Fibroblast of lung (primary cell): ENCODE measurements around the gene GDPD4. TPM values are rescaled to one million over a fixed set of nuclear protein-coding genes. Genes with fewer than 3 reads are reported as not detected.

Experiments used
- DNase-seq, 2 donors: peaks; one replicate each; pipeline versions ENCODE4 v3.0.0 to v3.0.0-alpha.2; 2010; ENCODE audit warnings: low read depth in 2 of 2
- H2AFZ ChIP-seq: 2 replicates; pipeline ENCODE4 v1.5.1; 2012; ENCODE audit warnings: low read length, control low read depth, inconsistent platforms
- H3K27ac ChIP-seq: 2 replicates; pipeline ENCODE4 v1.5.1; 2011; ENCODE audit warnings: low read length, control low read depth; ENCODE audit not compliant: insufficient read depth
- H3K27me3 ChIP-seq: 2 replicates; pipeline ENCODE4 v1.5.1; 2011; ENCODE audit warnings: mild to moderate bottlenecking, low read length; ENCODE audit not compliant: control insufficient read depth, insufficient read depth
- H3K36me3 ChIP-seq: 2 replicates; pipeline ENCODE4 v1.5.1; 2011; ENCODE audit warnings: low read length; ENCODE audit not compliant: control insufficient read depth, insufficient read depth
- H3K4me1 ChIP-seq: 2 replicates; pipeline ENCODE4 v1.5.1; 2011; ENCODE audit warnings: low read length; ENCODE audit not compliant: control insufficient read depth, insufficient read depth; ENCODE audit errors: extremely low read depth
- H3K4me2 ChIP-seq: 2 replicates; pipeline ENCODE4 v1.5.1; 2011; ENCODE audit warnings: low read length, control low read depth; ENCODE audit not compliant: insufficient read depth; ENCODE audit errors: extremely low read depth
- H3K4me3 ChIP-seq, 4 experiments: fragments of 200-600 bp in 1 of 4; sonication (generic) in 1 of 4; replicated peaks in 1 of 4; 2 replicates each; pipeline ENCODE4 v1.5.1; 2011 to 2016; ENCODE audit warnings: low read length in 4 of 4, low read depth in 3 of 4, mild to moderate bottlenecking in 3 of 4, control low read depth in 2 of 4, inconsistent platforms in 1 of 4, mixed read lengths in 1 of 4; ENCODE audit not compliant: insufficient read depth in 1 of 4; ENCODE audit errors: control extremely low read depth in 1 of 4
- H3K79me2 ChIP-seq: 2 replicates; pipeline ENCODE4 v1.5.1; 2012; ENCODE audit warnings: mild to moderate bottlenecking, low read length, inconsistent platforms; ENCODE audit not compliant: control insufficient read depth, insufficient read depth
- H3K9ac ChIP-seq: 2 replicates; pipeline ENCODE4 v1.5.1; 2011; ENCODE audit warnings: mild to moderate bottlenecking, low read length, control low read depth; ENCODE audit not compliant: insufficient read depth
- H3K9me3 ChIP-seq: 2 replicates; pipeline ENCODE4 v1.5.1; 2012; ENCODE audit warnings: low read depth, low read length; ENCODE audit not compliant: control insufficient read depth, insufficient read depth
- H4K20me1 ChIP-seq: 2 replicates; pipeline ENCODE4 v1.5.1; 2011; ENCODE audit warnings: low read length; ENCODE audit not compliant: control insufficient read depth, insufficient read depth; ENCODE audit errors: extremely low read depth
- CTCF ChIP-seq, 2 donors: IDR thresholded peaks in 1 of 2; conservative IDR thresholded peaks in 1 of 2; 1 replicate in 1 of 2; 2 replicates in 1 of 2; pipeline ENCODE4 v1.5.1; 2011 to 2012; ENCODE audit warnings: low read length in 2 of 2, control low read depth in 1 of 2, inconsistent platforms in 1 of 2, low read depth in 1 of 2, mild to moderate bottlenecking in 1 of 2
- EZH2 ChIP-seq: IDR thresholded peaks from 2 replicates; pipeline ENCODE4 v1.5.1; 2012; ENCODE audit warnings: low read length, control low read depth, mild to moderate bottlenecking; ENCODE audit errors: missing control alignments
- polyA plus RNA-seq, 2 donors: library from polyadenylated mRNA; depleted of rRNA in 1 of 2; stranded (reverse) in 1 of 2; unstranded in 1 of 2; fragments of >200 nt; gene quantifications; 2 replicates each; pipeline ENCODE4 v1.2.1, GENCODE V29; 2011 to 2012; ENCODE audit warnings: missing spikeins in 1 of 2
- total RNA-seq: library from RNA; depleted of rRNA; stranded (reverse); fragments of >200 nt; gene quantifications from 2 replicates; pipeline ENCODE4 v1.2.1, GENCODE V29; 2014

GDPD4 gene
- total and polyA plus RNA-seq, 2 donors (not counting 1 experiment from before 2014, with no cell fraction given): not detected

- Histone ChIP-seq H3K4me2 (no peak overlapping the region), H3K79me2 (no peaks in the 10 kb centered on the region)
- no peak for TF ChIP-seq EZH2
- TF ChIP-seq CTCF (conservative IDR thresholded peaks at IDR 0.05 in 1 of 2, IDR thresholded peaks at IDR 0.05 in 1 of 2; ENCODE audit: low read depth in 1 of 2, low read length in 2 of 2): no peak
Observed at GRCh38 chr11:77180346-77180745, 121.1 kb downstream of the GDPD4 start.

GRCh38 chr11:77179681-77180080, 121.8 kb downstream of the GDPD4 start:
- Histone ChIP-seq H2AFZ (no peak overlapping the region), H3K27me3 (peaks cover 3% of the 10 kb centered on the region), H3K27ac (no peak overlapping the region), H3K4me3 (no peak overlapping the region), H3K4me2 (no peak overlapping the region), H3K36me3 (no peaks in the 10 kb centered on the region), H3K9me3 (no peaks in the 10 kb centered on the region), H4K20me1 (no peaks in the 10 kb centered on the region), H3K79me2 (no peaks in the 10 kb centered on the region), H3K9ac (no peak overlapping the region), H3K4me1 (no peaks in the 10 kb centered on the region)
- TF ChIP-seq EZH2: no peak
- TF ChIP-seq CTCF (conservative IDR thresholded peaks at IDR 0.05 in 1 of 2, IDR thresholded peaks at IDR 0.05 in 1 of 2; ENCODE audit: low read depth in 1 of 2, low read length in 2 of 2): no peak
- DNase-seq: no peak

More at GRCh38 chr11:77180346-77180745, 121.1 kb downstream of the GDPD4 start:
- Histone ChIP-seq H3K27ac (no peak overlapping the region), H3K4me3 (no peak overlapping the region), H3K36me3 (no peaks in the 10 kb centered on the region), H3K9ac (no peak overlapping the region), H3K27me3 (peaks cover 3% of the 10 kb centered on the region), H2AFZ (no peak overlapping the region), H3K4me1 (no peaks in the 10 kb centered on the region), H3K9me3 (no peaks in the 10 kb centered on the region), H4K20me1 (no peaks in the 10 kb centered on the region)
- no peak for DNase-seq

- Histone ChIP-seq H3K36me3 (no peaks in the 10 kb centered on the region), H3K79me2 (no peaks in the 10 kb centered on the region), H3K27me3 (peaks cover 3% of the 10 kb centered on the region), H4K20me1 (no peaks in the 10 kb centered on the region), H3K4me1 (no peaks in the 10 kb centered on the region), H3K4me2 (no peak overlapping the region), H3K9me3 (no peaks in the 10 kb centered on the region), H3K27ac (no peak overlapping the region), H3K9ac (no peak overlapping the region), H3K4me3 (no peak overlapping the region), H2AFZ (no peak overlapping the region)
- DNase-seq: no peak
- TF ChIP-seq EZH2 (no peak), CTCF (conservative IDR thresholded peaks at IDR 0.05 in 1 of 2, IDR thresholded peaks at IDR 0.05 in 1 of 2; ENCODE audit: low read depth in 1 of 2, low read length in 2 of 2) (no peak)
Observed at GRCh38 chr11:77179048-77179447, 122.4 kb downstream of the GDPD4 start.
